GM18502 (cell line): Measurements from ENCODE around the gene ATP8B3.

Experiments used
- ATAC-seq: cut with Tn5 transposase; IDR thresholded peaks from one replicate; pipeline ENCODE4 v1.9.1; 2021; ENCODE audit warnings: mild to moderate bottlenecking; ENCODE audit not compliant: unreplicated experiment, poor library complexity

The ATP8B3 gene

GRCh38 chr19:1850809-1851653, 39.0 kb upstream of the ATP8B3 start:
- ATAC-seq, result no peak

DNA sequence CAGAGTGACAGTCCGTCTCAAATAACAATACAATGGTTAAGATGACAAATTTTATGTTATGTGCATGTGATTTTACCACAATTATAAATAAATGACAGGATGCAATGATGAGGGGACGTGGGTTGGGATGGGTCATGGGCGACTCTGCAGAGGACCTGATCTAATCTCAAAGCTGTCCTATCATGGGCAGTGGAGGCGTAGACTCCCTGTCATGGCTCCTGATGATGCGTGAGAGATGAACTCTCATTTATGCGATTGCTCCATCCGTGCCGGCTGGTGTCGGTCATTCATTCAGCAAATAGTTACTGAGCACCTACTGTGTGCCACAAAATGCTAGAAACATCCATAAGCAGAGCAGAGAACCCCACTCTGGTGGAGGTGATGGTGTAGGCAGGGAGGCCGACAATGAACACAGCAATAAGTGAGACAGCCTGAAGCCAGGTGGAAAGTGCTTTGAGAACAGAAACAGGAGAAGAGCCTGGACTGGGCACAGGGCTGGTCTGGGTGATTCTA, 37.9 kb upstream of the ATP8B3 start:
- no peak for ATAC-seq

DNA sequence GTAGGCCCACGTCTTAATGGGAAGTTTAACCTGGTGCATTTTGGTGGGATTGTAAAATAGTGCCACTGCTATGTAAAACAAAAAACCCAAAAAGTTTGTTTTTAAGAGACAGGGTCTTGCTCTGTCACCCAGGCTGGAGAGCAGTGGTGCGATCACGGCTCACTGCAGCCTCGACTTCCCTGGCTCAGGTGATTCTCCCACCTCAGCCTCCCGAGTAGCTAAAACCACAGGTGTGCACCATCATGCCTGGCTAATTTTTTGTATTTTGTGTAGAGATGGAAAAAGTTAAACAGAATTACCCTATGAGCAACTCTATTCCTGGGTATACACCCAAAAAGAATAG, 37.0 kb upstream of the ATP8B3 start:
- no peak for ATAC-seq

DNA sequence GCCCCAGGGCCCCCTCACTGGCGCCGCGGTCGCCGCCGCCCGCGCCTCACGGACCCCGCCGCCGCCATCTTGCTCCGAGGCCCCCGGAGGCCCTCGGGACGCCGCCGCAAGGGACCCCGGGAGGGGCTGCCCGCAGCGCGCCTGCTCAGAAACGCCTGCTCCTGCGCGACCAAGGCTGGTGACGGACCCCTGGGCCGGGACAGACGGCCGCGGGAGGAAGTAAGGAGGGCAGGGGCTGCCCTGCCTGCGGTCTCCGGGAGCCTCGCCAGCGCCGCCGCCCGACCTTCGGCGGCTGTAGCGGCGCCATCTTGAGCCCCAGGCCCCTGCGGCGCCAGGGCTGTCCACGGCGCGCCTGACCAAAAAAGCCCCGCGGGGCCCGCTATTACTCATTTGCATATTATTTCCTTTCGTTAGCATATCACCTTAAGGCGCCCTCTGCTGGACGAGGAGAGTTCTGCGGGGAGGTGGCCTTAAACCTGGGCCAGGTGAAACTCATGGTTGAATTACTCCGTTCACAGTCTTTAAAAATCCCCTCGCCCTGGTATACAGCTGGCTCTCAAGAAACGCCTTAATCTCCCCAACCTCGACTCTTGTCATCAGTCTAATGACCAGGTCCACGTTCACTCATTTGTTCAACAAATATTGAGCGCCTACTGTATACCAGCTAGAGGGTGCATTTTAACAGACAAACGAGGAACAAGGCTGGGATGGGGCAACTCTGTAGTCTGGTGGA, 36.5 kb upstream of the ATP8B3 start, which contains the start of gene REXO1:
TSS of gene REXO1 (minus strand) at position 85 of the 733 bp plus-strand sequence. CDS start 125 bp downstream, outside the sequence.
- ATAC-seq, result peak; percentile 67

- ATAC-seq, result peak; percentile 5
Measured at GRCh38 chr19:1847684-1848398, 35.8 kb upstream of the ATP8B3 start.

- no peak for ATAC-seq
Measured at GRCh38 chr19:1847348-1847683, 35.2 kb upstream of the ATP8B3 start.

DNA sequence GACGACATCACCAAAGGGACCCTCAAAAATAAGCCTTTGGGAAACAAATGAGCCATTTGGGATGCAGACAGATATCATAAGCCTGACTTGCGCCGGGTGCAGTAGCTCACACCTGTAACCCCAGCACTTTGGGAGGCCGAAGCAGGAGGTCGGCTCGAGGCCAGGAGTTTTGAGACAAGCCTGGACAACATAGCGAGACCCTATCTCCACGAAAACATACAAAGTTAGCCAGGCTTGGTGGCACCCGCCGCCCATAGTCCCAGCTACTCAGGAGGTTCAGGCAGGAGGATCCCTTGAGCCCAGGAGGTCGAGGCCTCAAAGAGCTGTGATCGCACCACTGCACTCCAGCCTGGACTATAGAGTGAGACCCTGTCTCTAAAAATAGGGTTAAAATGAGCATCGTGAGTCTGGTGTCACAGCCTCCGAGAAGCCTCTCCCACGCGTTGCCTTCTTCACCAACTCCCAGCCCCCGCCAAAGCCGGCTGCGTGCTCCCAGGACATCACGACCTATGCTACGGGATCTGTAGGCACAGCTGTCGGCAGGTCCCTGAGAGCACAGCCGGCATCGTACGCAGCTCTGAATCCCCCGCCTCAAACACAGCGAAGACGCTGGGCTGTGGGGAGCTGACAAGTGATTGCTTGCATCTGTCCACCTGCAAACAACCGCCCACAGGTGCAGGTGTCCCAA, 34.6 kb upstream of the ATP8B3 start:
- no peak for ATAC-seq

GRCh38 chr19:1845642-1846041, 33.6 kb upstream of the ATP8B3 start:
- no peak for ATAC-seq

DNA sequence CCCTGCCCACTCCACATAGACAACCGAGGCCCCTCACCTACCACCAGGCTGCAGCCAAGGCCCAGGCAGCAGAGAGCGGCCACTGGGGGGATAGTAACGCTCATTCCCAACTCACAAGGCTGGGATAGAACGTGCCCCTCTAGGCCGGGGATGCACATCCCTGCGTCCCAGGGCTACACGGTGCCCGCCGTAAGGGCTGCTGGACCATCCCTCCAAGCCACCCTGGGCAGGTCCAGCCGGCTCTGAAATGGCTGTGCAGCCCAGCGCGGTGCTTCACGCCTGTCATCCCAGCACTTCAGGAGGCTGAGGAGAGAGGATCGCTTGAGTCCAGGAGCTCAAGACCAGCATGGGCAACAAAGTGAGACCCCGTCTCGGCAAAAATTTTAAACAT, 33.0 kb upstream of the ATP8B3 start:
- ATAC-seq, result no peak

DNA sequence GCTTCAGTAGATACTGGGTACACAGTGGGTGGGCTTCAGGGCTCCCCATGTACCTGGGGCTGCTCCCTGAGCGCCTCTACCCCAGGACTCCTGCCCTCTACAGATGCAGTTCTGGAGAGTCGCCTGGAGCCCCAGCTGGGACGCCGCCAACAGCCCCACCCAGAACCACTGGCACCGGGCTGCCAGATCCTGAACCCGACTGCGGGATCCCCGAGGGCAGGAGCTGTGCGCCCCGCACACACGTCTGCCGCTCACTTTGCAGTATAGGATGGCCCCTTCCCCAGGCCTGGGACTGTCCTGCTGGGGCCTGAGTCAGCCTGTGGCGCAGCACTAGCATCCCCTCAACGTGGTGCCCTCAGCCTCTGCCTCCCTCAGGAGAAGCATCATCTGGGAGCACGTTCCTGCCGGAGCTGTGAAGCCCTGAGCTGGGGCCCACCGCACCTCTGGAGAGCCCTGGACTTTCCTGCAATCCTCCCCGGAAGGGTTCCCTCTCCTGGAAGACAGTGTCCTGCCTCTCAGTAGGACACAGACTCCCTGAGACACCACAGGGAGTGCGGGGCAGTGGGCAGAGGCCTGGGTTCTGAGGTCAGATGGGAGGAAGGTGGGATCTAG, 32.5 kb upstream of the ATP8B3 start:
- ATAC-seq, result no peak

DNA sequence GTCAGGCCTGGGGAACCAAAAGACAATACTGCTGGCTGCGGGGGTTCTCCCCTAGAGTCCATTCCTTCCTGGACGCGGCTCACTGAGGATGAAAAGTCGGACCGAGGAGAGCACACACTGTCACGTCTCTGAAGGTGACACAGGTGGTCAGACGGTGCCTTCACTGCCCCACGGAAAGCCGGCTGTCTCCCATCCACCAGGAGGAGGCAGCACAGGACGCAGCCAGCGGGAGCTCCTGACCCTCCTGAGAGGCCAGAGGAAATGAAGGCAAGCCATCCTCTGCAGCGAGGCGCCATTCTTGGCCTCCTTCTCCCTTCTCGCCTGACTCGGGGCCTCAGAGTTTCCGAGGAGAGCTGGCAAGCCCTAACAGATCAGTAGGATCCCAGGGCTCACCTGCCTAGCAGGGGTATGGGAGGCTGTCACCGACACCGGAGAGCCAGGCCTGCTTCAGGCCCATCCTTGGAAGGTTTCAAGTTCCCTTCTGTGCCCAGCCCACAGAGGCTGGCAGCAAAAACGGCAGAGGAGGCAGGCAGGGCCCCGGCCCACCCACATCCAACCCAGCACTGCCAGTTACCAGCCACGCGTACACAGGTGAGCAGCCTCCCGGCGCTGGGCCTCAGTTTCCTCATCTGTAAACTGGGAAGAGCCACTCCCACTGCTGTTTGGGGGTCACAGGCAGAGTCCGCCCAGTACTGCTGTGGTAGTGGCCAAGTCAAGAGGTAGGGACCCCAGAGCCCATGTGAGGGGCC, 31.7 kb upstream of the ATP8B3 start:
- ATAC-seq, result no peak

- no peak for ATAC-seq
Measured at GRCh38 chr19:1843116-1843515, 31.0 kb upstream of the ATP8B3 start.

DNA sequence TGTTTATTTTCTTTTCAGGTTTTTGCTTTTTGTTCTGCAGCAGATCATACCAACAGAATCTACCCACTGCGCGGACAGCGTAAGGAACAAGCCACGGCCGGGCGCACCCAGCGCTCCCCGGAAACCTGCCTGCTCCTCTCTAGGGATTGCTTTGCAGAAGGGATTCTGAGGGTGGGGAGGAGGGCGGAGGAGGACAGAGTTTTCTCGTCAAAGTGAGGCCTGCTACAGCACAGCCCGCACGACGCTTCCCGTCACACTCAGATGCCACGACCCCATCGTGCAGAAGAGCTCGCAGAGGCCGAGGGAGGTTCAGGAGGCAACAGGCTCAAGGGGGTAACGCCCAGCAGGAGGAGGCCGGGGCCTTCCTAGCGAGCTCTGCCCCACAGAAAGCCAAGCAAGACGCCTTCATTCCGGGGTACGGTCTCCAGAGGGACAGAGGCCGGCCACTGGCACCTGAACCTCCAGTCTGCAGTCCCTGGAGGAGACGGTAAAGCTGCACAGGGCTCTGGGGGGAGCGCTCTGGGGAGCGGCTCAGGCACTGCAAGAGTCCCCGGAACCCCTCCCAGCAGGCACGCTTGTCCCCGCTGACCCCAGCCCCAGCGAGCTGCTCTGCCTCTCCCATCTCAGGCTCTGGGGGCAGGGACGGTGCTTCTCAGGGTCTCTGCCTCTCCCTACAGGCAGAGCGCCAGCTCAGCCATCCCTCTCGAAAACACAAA, 29.3 kb upstream of the ATP8B3 start:
- no peak for ATAC-seq

- no peak for ATAC-seq
Measured at GRCh38 chr19:1840541-1841115, 28.6 kb upstream of the ATP8B3 start.

DNA sequence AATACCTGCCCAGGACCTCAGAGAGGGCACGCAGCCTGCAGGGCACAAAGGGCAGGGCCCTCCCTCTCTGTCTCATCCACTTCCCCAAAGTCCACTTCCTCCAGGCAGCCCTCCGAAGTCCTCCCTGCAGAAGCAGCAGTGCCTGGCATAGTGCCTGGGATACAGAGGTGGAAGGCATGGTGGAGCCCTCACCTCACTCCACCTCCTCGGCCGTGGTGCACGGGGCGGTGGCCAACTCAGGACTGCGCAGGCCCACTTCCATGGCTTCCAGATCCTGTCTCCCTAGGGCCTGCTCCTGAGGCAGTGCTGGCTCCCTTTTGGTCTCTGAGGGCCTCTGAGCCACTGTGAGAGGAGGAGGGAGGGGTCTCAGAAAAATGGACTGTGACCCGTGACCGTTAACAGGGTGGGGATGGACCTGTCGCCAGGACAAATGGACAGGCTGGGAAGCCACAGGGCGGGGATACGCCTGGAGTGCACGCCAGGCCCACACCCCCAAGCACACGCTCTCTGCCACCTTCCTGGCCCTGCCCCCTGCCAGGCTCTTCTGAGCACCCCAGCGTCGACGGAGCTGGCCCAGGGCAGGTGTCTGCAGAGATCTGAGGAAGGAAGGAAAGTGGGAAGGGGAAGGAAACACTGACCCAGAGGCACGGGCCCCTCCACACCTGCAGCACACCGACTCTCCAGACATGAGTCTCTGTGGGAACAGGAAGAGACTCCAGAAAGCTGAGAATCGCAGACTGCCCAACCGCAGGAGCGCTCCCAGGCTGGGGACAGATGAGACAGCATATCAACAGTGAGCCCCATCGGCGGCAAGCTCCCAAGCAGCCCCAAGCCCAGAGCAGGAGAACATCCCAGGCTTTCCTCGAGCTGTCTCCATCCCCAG, 27.8 kb upstream of the ATP8B3 start:
- ATAC-seq, result no peak

GRCh38 chr19:1837625-1838105, 25.6 kb upstream of the ATP8B3 start:
- ATAC-seq, result no peak

GRCh38 chr19:1837222-1837565, 25.1 kb upstream of the ATP8B3 start:
- no peak for ATAC-seq
